Osteocyte (in vitro differentiated cells): Measurements from ENCODE around the gene TREH. TPM values are rescaled to one million over a fixed set of nuclear protein-coding genes. Genes with fewer than 3 reads are reported as not detected.

Experiments used
- DNase-seq: peaks from one replicate; pipeline ENCODE4 v3.0.0; 2021; ENCODE audit warnings: mixed read lengths; ENCODE audit not compliant: unreplicated experiment; ENCODE audit errors: extremely low spot score
- H3K27ac Mint-ChIP-seq: one replicate; pipeline ENCODE4 v1.8.0; 2021; ENCODE audit warnings: mild to moderate bottlenecking, mixed read lengths; ENCODE audit not compliant: unreplicated experiment
- H3K27me3 Mint-ChIP-seq: one replicate; pipeline ENCODE4 v1.8.0; 2021; ENCODE audit warnings: mixed read lengths; ENCODE audit not compliant: unreplicated experiment
- H3K36me3 Mint-ChIP-seq: one replicate; pipeline ENCODE4 v1.8.0; 2021; ENCODE audit warnings: mixed read lengths; ENCODE audit not compliant: unreplicated experiment
- H3K4me1 Mint-ChIP-seq: one replicate; pipeline ENCODE4 v1.8.0; 2021; ENCODE audit warnings: mixed read lengths; ENCODE audit not compliant: unreplicated experiment
- H3K4me3 Mint-ChIP-seq: one replicate; pipeline ENCODE4 v1.8.0; 2021; ENCODE audit warnings: mild to moderate bottlenecking, moderate library complexity, mixed read lengths; ENCODE audit not compliant: unreplicated experiment
- H3K9me3 Mint-ChIP-seq: one replicate; pipeline ENCODE4 v1.8.0; 2021; ENCODE audit warnings: mixed read lengths; ENCODE audit not compliant: unreplicated experiment
- total RNA-seq: library from RNA; stranded (reverse); gene quantifications from 2 replicates; pipeline ENCODE4 v1.2.1, GENCODE V29; 2021
- TF ChIP-seq, protein P1 (sequence below): fragments of 200-600 bp; sonication (generic); IDR thresholded peaks from 2 replicates; pipeline ENCODE4 v1.5.0; 2021; ENCODE audit warnings: antibody characterized with exemption, mild to moderate bottlenecking, moderate library complexity

The TREH gene
- total RNA-seq, 1 donor from 2014 or later = not detected

DNA sequence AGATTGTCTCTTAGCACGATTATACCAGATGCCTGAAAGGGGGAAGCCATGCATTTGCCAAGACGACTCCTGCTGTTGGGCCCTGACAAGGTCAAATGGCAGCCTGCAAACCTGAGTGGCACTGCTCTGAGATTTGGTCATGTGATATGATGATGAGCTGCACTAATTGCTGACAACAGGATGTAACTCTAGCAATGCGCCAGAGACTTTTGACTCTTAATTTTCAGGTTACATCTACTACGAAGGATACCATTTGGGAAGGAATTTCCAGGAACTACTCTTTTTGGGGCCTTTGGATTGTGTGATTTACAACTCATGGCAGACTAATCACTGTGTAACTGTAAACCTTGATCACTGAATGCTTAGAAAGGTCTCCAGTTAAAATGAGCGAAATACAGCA lies 13.1 kb downstream of the TREH start:
- DNase-seq = no peak
- Mint-ChIP-seq H3K27me3 (peaks cover 21% of the 10 kb centered on the region), H3K4me1 (peaks cover 3% of the 10 kb centered on the region), H3K27ac (no peak overlapping the region), H3K4me3 (no peak overlapping the region), H3K36me3 (no peaks in the 10 kb centered on the region), H3K9me3 (peaks cover 3% of the 10 kb centered on the region)
- TF ChIP-seq, protein P1, sequence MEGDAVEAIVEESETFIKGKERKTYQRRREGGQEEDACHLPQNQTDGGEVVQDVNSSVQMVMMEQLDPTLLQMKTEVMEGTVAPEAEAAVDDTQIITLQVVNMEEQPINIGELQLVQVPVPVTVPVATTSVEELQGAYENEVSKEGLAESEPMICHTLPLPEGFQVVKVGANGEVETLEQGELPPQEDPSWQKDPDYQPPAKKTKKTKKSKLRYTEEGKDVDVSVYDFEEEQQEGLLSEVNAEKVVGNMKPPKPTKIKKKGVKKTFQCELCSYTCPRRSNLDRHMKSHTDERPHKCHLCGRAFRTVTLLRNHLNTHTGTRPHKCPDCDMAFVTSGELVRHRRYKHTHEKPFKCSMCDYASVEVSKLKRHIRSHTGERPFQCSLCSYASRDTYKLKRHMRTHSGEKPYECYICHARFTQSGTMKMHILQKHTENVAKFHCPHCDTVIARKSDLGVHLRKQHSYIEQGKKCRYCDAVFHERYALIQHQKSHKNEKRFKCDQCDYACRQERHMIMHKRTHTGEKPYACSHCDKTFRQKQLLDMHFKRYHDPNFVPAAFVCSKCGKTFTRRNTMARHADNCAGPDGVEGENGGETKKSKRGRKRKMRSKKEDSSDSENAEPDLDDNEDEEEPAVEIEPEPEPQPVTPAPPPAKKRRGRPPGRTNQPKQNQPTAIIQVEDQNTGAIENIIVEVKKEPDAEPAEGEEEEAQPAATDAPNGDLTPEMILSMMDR = no peak

DNA sequence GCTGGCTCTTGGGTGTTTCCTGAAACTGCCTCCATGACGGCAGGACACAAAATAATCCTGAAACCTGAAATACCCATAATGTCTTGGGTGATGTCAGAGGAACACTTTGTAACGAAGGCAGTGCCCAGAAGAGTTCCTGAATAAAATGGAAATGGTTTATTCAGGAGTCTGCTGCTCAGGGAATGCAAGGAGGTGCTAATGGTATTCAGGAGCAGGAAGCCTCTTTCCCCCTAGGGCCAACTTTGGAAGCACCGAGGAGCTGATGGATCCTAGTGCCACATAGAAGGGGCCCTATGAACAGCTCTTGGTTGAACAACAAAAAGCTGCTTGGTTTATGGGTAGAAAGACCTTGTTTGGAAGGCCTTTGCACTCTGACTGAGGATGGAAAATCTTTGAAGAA lies 15.5 kb downstream of the TREH start:
- no peak for DNase-seq
- Mint-ChIP-seq H3K4me1 (peaks cover 12% of the 10 kb centered on the region), H3K4me3 (no peak overlapping the region), H3K27ac (no peak overlapping the region), H3K9me3 (no peaks in the 10 kb centered on the region), H3K36me3 (no peaks in the 10 kb centered on the region), H3K27me3 (peaks cover 3% of the 10 kb centered on the region)
- TF ChIP-seq, protein P1 = no peak

DNA sequence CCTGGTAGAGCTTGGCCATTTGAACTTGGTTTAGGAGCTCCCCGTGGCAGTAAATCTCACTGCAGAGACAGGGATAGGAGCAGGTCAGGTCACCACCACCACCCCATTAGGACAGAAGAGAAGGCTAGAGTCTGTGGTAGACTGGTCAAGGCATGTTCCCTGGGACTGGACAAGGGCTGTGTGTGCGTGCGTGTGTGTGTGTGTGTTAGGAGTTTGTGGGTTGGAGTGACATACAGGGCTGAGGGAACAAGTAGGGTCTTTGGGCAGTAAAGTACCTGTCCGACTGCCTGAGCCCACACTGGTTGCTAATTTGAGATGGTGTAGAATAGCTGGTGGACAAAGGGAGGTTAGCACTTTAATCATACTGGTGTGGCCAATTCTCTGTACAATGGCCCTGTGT lies 16.1 kb downstream of the TREH start:
- H3K27me3 Mint-ChIP-seq = no peaks in the 10 kb centered on the region
- H3K27ac Mint-ChIP-seq = no peak overlapping the region
- no peak for DNase-seq

DNA sequence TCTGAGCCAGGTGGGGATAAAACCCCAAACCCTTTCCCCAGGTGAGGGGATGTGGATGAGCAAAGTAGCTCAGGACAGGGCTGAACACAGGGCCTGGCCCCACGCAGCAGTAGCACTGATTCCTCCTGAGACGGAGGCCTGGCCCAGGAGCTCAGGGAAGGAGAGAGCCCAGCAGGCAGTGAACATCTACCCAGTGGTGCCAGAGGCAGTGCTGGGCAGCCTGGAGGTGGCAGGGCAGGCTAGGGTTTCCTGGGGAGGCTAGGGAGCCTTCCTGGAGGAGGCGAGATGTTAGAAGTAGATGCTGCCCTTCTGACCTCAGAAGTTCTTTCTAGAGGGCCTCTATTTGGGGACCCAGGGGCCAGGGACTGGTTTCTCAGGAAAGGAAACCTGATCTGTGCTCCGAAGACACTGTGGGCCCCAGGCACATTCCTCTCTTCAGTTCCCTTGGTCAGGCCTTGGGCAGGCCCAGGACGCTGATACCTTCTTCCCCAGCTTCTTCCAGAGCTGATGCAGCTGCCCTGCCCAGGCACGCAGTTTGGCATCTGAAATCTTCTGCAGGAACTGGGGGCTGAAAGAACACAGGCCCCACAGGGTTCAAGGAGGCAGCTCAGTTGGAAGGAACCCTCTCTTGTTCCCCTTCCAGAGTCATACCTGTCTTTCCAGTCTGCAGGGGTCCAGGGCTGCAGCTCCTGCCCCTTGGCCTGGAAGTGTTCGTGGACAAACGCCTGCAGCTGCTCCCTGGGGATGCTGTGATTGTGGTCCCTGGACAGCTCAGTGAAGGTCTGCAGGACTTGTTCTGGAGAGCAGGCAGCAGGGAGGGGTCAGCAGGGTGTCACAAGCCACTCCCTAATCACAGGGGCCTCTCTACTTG lies 16.8 kb downstream of the TREH start:
- Mint-ChIP-seq H3K27ac (no peak overlapping the region), H3K4me1 (peaks cover 19% of the 10 kb centered on the region), H3K9me3 (no peaks in the 10 kb centered on the region), H3K36me3 (no peaks in the 10 kb centered on the region), H3K27me3 (no peaks in the 10 kb centered on the region), H3K4me3 (no peak overlapping the region)
- TF ChIP-seq, protein P1 = no peak
- no peak for DNase-seq

More for the DNA sequence above, 16.1 kb downstream of the TREH start:
- Mint-ChIP-seq H3K36me3 (no peaks in the 10 kb centered on the region), H3K4me1 (peaks cover 16% of the 10 kb centered on the region), H3K9me3 (no peaks in the 10 kb centered on the region), H3K4me3 (no peak overlapping the region)
- TF ChIP-seq, protein P1 = no peak

DNA sequence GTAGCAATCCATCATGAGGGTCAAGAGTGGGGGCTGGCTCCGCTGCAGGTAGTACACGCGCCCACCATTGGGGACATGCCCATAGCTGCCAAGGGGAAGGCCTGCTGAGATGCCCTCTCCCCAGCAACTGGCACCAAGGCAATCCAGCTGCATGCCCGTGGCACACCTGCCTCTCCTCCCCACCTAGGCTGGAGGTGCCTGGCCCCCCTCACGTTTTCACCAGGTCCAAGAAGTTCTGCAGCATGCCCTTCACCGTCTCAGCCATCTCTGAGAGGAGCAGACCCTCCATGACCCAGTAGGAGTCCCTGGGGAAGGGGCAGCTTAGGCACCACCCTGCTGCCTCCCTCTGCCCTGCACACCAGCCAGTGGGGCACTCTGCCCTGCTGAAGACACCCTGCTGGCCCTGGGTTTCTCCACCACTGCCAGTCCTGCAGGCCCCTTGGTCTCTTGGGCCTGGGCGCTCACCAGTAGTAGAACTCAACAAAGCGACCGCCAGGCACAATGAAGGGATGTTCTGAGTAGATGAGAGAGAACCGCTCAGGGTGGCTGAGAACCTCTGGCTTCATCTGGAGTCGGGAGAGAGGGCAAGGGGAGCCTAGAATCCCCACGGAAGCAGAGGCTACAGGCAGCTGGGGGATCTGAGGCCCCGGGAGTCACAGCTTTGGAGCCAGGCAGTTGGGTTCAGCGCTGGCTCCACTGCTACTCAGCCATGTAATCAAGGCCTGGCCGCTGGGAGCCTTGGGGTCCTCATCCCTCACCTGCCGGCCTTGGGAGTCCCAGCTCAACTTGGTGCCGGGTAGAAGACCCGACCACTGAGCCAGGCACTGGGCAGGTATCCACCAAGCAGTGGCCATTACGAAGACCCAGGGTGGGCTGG lies 17.8 kb downstream of the TREH start:
- H3K27ac Mint-ChIP-seq = no peak overlapping the region
- H3K27me3 Mint-ChIP-seq = no peaks in the 10 kb centered on the region
- peaks cover 9% of the 10 kb centered on the region for H3K36me3 Mint-ChIP-seq
- H3K9me3 Mint-ChIP-seq = no peaks in the 10 kb centered on the region
- DNase-seq = no peak
- peaks cover 24% of the 10 kb centered on the region for H3K4me1 Mint-ChIP-seq
- TF ChIP-seq, protein P1 = no peak
- H3K4me3 Mint-ChIP-seq = no peak overlapping the region
